ENCODE data around the gene EYA2. TPM values are rescaled to one million over a fixed set of nuclear protein-coding genes. Genes with fewer than 3 reads are reported as not detected.

EYA2 gene
- total RNA-seq, 4 donors from 2014 or later = 9.9 to 20.1 (median 13.8) TPM

DNA sequence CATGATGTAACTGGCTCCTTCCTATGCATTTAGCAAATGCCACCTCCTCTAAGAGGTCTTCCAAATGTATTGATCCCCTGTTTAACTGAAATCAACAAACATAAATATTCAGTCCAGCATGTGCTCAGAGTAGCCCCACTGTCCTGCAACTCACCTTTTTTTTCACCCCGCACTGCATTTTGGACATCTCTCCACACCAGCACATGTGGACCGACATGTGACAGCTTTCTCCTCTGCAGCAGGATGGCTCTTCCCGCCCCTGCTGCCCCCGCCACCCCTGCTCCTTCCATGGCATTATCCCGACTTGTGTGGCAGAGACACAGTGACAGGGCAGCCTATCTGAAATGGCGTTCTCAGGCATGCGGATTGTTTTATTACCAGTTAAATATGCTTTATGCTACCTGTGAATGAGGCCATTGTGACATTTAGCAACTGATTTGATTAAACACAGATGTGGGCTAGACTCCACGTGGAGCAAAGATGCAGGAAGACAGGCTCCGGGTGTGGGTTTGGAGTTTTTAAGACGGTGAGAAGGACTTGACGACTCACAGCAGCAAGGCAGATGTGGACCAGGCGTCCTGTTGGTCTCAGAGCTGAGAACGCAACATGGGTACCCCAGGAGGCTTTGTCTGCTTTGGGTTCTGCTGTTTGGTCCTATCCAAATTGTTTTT lies 161.2 kb downstream of the EYA2 start:
- no peak for DNase-seq
- Histone ChIP-seq H3K27ac (no peak overlapping the region), H3K4me3 (replicated peaks in 1 of 3) (no peak overlapping the region), H3K9me3 (no peaks in the 10 kb centered on the region), H3K4me1 (no peaks in the 10 kb centered on the region), H3K36me3 (no peaks in the 10 kb centered on the region), H3K27me3 (no peaks in the 10 kb centered on the region)
- TF ChIP-seq, protein P1, sequence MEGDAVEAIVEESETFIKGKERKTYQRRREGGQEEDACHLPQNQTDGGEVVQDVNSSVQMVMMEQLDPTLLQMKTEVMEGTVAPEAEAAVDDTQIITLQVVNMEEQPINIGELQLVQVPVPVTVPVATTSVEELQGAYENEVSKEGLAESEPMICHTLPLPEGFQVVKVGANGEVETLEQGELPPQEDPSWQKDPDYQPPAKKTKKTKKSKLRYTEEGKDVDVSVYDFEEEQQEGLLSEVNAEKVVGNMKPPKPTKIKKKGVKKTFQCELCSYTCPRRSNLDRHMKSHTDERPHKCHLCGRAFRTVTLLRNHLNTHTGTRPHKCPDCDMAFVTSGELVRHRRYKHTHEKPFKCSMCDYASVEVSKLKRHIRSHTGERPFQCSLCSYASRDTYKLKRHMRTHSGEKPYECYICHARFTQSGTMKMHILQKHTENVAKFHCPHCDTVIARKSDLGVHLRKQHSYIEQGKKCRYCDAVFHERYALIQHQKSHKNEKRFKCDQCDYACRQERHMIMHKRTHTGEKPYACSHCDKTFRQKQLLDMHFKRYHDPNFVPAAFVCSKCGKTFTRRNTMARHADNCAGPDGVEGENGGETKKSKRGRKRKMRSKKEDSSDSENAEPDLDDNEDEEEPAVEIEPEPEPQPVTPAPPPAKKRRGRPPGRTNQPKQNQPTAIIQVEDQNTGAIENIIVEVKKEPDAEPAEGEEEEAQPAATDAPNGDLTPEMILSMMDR (IDR thresholded peaks at IDR 0.05) = no peak
- TF ChIP-seq POLR2A (IDR thresholded peaks at IDR 0.05) = no peak
- WGBS, 2 donors = 76 to 78% methylated on average over 13 of the region's 13 CpGs
- intact Hi-C loops (cut with DNase I) = no loop called here

DNA sequence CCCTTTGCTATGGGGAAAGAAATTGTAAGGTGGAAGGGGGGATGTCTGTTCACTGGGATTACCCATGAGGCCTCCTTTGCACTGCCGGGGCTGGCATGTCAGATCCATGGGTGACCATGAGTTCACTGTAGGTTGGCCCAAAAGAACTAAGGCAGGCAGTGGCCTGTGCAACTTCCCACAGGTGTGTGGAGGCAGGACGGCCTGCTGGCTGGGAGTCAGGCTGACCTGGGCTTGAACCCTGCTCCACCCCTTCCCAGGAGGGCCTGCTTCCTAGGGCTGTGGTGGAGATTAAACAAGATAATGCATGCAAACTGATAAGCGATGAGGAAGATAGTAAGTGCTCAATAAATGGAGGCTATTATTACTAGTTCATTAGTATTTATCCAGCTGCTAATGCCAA lies 163.0 kb downstream of the EYA2 start:
- 81 to 96% methylated on average over 2 to 3 of the region's 3 CpGs for WGBS, 2 donors
- H3K36me3 ChIP-seq = no peaks in the 10 kb centered on the region
- no peak overlapping the region for H3K27ac ChIP-seq
- DNase-seq = no peak
- intact Hi-C loops (cut with DNase I) = no loop called here
- no peaks in the 10 kb centered on the region for H3K27me3 ChIP-seq
- H3K4me1 ChIP-seq = no peaks in the 10 kb centered on the region
- no peaks in the 10 kb centered on the region for H3K9me3 ChIP-seq
- TF ChIP-seq, protein P1 (IDR thresholded peaks at IDR 0.05) = no peak
- TF ChIP-seq POLR2A (IDR thresholded peaks at IDR 0.05) = no peak
- no peak overlapping the region for H3K4me3 ChIP-seq (replicated peaks in 1 of 3)

DNA sequence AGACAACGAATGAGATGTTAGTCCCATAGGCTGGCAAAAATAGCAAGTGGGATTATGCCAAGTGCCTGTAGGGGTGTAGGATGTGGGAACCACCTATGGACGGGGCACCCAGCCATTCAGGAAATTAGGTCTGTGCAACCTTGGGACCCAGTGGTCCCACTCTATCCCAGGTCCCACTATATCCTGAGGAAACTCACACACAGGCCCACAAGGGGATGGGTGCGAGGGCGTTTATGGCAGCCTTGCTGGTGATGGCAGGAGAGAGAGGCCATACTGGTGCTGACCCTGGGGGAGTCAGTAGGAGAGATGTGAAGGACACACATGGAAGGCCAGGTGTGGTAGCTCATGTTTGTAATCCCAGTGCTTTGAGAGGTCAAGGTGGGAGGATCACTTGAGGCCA lies 163.6 kb downstream of the EYA2 start:
- 87 to 89% methylated on average over 4 of the region's 4 CpGs for WGBS, 2 donors

DNA sequence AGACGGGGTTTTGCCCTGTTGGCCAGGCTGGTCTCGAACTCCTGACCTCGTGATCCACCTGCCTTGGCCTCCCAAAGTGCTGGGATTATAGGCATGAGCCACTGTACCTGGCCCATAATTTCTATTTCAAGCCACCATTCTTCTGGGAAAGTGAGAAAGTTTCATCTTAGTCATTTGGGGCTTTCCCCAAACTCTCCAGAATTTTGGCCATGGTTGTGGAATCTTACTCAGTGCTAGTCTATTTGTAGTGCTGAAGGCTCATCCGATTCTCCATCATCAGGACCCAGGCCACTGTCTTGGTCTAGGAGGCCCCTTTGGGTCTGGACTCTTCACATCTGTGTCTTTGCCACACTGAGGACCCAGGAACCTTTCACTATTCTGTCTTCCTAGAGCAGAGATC lies 164.9 kb downstream of the EYA2 start:
- Histone ChIP-seq H3K4me3 (replicated peaks in 1 of 3) (no peak overlapping the region), H3K9me3 (no peaks in the 10 kb centered on the region), H3K27me3 (no peaks in the 10 kb centered on the region), H3K36me3 (no peaks in the 10 kb centered on the region), H3K4me1 (peaks cover 0 to 13% of the 10 kb centered on the region in 2 donors), H3K27ac (no peak overlapping the region)
- no peak for DNase-seq
- intact Hi-C loops (cut with DNase I) = no loop called here
- TF ChIP-seq, protein P1 (IDR thresholded peaks at IDR 0.05) = no peak
- no peak for TF ChIP-seq POLR2A (IDR thresholded peaks at IDR 0.05)
- 84 to 91% methylated on average over 4 of the region's 4 CpGs for WGBS, 2 donors

More for the DNA sequence above, 163.6 kb downstream of the EYA2 start:
- Histone ChIP-seq H3K4me3 (replicated peaks in 1 of 3) (no peak overlapping the region), H3K36me3 (no peaks in the 10 kb centered on the region), H3K27ac (no peak overlapping the region), H3K27me3 (no peaks in the 10 kb centered on the region), H3K9me3 (no peaks in the 10 kb centered on the region), H3K4me1 (peaks cover 0 to 4% of the 10 kb centered on the region in 2 donors)
- no peak for DNase-seq
- intact Hi-C loops (cut with DNase I) = no loop called here
- TF ChIP-seq, protein P1 (IDR thresholded peaks at IDR 0.05) = no peak
- TF ChIP-seq POLR2A (IDR thresholded peaks at IDR 0.05) = no peak

DNA sequence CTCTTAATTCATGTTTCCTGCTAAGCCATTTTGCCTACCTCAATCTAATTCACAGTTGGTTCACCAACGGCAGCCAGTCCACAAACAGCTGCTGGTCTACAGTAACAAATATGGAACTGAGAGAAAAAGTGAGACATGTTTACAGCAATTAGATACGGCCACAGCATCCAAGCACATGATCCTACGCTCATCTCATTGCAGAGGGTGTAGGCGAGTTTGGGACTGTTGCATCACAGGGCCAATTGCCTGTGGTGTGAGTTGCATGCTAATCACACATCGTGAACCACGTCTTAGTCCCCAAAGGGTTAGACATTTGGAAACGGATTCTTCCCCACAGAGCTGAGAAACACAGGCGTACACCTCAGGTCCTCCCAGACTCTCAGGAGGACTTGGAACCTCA lies 166.9 kb downstream of the EYA2 start:
- H3K4me3 ChIP-seq (replicated peaks in 1 of 3) = no peak overlapping the region
- H3K36me3 ChIP-seq = no peaks in the 10 kb centered on the region
- no peaks in the 10 kb centered on the region for H3K9me3 ChIP-seq
- intact Hi-C loops (cut with DNase I) = no loop called here
- H3K27ac ChIP-seq = no peak overlapping the region
- H3K27me3 ChIP-seq = no peaks in the 10 kb centered on the region
- DNase-seq = no peak
- 93% methylated on average over 8 of the region's 8 CpGs for WGBS, 2 donors
- H3K4me1 ChIP-seq = peaks cover 0 to 13% of the 10 kb centered on the region in 2 donors
- TF ChIP-seq, protein P1 (IDR thresholded peaks at IDR 0.05) = no peak
- no peak for TF ChIP-seq POLR2A (IDR thresholded peaks at IDR 0.05)
